NCI-H1417 treated with DMSO at 0.1 percent for 48 hours (cell line): Measurements from ENCODE around the gene SLC16A5.
"Not testable (repeated sequence)": the region's sequence is repeated elsewhere in the genome, so short reads cannot be mapped to it uniquely, and the experiment has no call there.

Experiments used
- DNase-seq: peaks from one replicate; lab custom pipeline; 2025; lab: John Stamatoyannopoulos, UW

The SLC16A5 gene

GRCh38 chr17:75064040-75064439 lies 23.7 kb upstream of the SLC16A5 start:
- DNase-seq, result no peak

- no peak for DNase-seq
Measured at GRCh38 chr17:75064460-75064859, 23.3 kb upstream of the SLC16A5 start.

DNA sequence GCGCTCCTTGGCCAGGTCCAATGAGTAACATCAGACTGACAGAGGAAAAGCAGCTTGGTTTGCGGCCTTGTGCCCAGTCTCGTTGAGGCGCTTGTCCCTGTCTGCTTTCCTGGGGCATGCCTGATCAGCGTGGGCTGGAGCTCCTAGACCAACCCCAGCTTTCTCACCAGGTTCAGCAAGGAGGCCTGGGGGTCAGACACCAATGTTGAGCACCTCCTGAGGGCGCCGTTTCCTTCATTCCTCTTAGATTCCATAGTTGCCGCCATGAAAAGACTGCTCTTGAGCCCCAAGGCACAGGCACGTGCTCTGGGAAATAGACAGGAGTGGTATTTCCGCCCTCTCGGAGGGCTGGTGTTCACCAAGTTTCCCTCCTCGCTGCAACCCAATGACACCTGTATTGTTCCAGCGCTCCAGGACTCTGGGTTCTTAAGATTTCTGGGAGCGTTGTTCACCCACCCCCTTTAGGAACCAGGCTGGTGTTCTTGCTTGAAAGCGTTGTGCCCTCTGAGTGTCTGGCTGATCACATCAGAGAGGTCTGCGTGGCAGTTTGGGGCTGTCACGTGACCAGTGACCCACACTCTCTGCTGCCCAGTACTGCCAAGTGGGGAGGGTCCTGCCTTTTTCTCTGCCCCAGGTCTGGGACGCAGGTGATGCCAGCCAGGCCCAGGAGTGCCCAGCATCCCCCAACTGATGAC lies 22.7 kb upstream of the SLC16A5 start:
- no peak for DNase-seq

GRCh38 chr17:75065562-75066151 lies 22.1 kb upstream of the SLC16A5 start:
- no peak for DNase-seq

DNA sequence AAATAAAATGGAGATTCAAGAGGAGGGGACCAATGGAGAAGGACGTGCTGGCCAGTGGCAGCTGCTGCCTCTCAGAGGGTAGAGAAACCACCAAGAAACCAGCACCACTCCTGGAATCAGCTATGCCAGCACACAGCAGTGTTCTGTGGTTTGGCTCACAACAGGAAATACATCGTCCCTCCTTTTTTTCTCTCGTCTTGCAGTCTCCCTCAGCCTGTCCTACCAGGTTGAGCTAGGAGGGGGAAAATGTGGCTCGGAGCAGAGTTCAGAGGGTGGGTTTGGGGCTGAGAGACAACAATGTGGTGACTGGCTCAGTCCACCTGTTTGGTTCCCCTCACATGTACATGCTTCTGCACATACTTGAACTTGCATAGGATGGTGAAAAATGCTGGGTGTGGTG lies 19.9 kb upstream of the SLC16A5 start:
- DNase-seq, result no peak

GRCh38 chr17:75068750-75069149 lies 19.0 kb upstream of the SLC16A5 start:
- DNase-seq, result no peak

- no peak for DNase-seq
Measured at GRCh38 chr17:75069783-75070182, 18.0 kb upstream of the SLC16A5 start.

- DNase-seq, result not testable (repeated sequence)
Measured at GRCh38 chr17:75071478-75072271, 16.1 kb upstream of the SLC16A5 start.

- not testable (repeated sequence) for DNase-seq
Measured at GRCh38 chr17:75072909-75073308, 14.8 kb upstream of the SLC16A5 start.

- no peak for DNase-seq
Measured at GRCh38 chr17:75073618-75074047, 14.1 kb upstream of the SLC16A5 start.

DNA sequence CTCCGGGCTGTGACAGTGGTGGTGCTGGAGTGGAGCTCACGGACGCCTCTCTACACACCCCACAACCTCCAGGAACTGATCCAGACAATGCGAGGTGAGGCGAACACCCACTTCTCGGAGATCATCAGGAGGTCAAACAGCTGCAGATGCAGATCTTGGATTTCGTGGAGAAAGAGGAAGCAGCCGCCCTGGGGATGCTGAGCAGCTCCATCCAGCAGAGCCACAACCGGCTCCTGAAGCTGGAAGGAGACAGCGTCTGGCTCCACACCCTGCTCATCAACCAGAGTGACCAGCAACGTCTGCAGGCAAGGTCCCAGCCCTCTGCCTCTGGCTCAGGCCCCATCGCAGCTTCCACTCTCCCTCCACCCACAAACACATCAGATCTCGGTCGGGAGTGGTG lies 13.2 kb upstream of the SLC16A5 start:
- no peak for DNase-seq

DNA sequence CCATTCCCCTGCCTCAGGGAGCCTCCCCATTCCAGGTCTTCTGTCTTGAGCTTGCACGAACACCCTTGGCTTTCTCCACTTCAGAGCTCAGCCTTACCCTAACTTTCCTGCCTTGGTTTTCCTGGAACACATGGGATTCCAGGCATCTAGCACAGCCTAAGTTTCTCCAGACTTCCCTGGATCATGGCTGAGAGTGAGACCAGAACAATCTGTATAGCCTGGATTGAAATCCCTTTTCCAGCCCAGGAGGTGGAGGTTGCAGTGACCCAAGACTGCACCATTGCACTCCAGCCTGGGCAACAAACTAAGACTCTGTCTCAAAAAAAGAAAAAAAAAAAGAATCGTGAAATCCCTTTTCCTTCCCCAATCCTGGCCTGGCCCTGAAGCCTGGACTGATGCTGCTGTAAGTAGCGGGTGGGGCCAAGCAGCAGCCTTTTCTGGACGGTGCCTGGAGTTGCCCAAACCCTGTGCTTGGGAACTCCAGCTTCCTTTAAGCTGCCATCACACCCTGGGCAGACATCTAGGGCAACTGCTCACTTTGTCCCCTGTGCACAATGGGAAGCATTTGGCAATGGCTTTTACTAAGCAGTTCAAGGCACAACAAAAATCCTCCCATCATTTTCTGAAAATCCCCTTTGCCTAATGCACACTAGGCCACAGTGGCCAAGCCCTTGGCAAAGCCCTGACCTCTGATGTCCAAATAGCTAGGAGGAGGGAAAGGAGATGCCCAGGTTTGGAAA lies 12.0 kb upstream of the SLC16A5 start:
- no peak for DNase-seq

- DNase-seq, result no peak
Measured at GRCh38 chr17:75077072-75077495, 10.7 kb upstream of the SLC16A5 start.

DNA sequence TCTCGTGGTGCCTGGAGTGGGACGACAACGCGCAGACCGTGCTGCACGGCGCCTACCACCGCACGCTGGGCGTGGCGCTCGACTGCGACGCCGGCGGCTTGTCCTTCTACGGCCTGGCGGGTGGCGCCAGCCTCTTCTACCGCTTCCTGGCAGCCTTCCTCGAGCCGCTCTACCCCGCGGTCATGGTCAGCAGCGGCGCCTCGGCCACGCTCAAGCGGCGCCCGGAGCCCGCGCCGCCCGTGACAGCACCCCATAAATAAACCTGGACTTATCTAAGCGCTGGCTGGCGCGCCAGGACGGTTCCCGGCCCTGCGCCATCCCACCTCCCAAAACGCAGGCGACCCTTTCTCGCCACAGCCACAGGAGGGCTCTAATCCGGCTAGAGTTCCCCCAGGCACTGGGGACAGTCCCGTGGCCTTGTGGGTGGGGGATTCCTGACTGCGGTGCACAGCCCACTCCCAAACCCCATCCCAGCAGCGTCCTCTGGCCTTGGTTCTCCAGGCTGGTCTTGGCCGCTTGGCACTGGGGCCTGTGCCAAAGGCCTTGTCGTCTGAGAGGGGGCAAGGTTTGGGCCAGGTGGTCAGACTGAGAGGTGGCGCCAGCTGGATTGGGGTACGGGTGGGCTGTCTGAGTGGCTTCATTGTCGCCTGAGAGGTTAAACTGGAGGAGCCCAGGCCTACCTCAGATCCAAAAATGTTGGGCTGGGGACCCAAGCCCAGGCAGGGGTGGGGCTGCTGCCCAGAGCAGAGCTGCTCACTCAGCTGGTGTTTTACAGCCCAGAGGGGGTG lies 10.1 kb upstream of the SLC16A5 start:
- no peak for DNase-seq

- no peak for DNase-seq
Measured at GRCh38 chr17:75078284-75079022, 9.3 kb upstream of the SLC16A5 start.

- no peak for DNase-seq
Measured at GRCh38 chr17:75079023-75079373, 8.8 kb upstream of the SLC16A5 start.

- no peak for DNase-seq
Measured at GRCh38 chr17:75081611-75082540, 5.9 kb upstream of the SLC16A5 start.

- DNase-seq, result no peak
Measured at GRCh38 chr17:75082683-75083082, 5.1 kb upstream of the SLC16A5 start.

DNA sequence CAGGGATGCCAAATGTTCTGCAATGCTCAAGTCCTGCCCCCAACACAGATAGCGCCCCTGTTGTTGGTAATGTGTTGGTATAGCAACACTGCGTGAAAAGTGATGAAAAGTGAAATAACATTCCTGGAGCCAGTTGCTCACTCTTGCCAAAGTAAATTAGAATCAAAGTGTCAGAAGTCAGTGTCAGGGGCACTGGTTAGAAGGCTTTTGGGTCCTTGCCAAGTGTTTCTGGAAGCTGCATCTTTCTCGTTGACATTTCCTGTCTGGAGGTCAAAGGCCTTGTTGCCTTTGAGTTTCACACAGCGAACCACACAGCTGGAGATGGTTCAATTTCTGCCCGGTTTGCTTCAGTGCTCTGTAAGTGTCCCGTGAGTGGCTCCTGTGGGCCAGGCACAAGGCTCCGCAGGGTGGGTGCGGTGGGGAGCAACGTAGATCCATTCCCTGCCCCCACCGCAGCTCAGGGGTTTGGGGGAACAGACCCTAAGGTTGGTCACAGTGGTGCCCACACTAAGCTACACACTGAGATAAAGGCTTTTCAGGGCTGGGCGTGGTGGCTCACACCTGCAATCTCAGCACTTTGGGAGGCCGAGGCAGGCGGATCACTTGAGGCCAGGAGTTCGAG lies 3.6 kb upstream of the SLC16A5 start:
- DNase-seq, result no peak
